Large intestine (tissue), 3 donors: ENCODE results near the gene TBPL1. TPM values are rescaled to one million over a fixed set of nuclear protein-coding genes. Genes with fewer than 3 reads are reported as not detected.
"Not testable (repeated sequence)": the region's sequence is repeated elsewhere in the genome, so short reads cannot be mapped to it uniquely, and the experiment has no call there.

Experiments used
- DNase-seq, 2 donors: peaks; one replicate each; pipeline versions ENCODE4 v3.0.0 to v3.0.0-alpha.2; 2013
- H3K27ac ChIP-seq: one replicate; pipeline ENCODE4 v1.5.1; 2013; ENCODE audit warnings: low read length
- H3K27me3 ChIP-seq: 2 replicates; pipeline ENCODE4 v1.6.1; 2013; ENCODE audit warnings: low read length; ENCODE audit not compliant: control insufficient read depth, insufficient read depth
- H3K36me3 ChIP-seq: 2 replicates; pipeline ENCODE4 v1.6.1; 2013; ENCODE audit warnings: low read length; ENCODE audit not compliant: control insufficient read depth, insufficient read depth
- H3K4me1 ChIP-seq: one replicate; pipeline ENCODE4 v1.6.1; 2013; ENCODE audit warnings: low read length; ENCODE audit not compliant: control insufficient read depth, insufficient read depth
- H3K4me3 ChIP-seq: one replicate; pipeline ENCODE4 v1.5.1; 2013; ENCODE audit warnings: low read length
- H3K9me3 ChIP-seq: one replicate; pipeline ENCODE4 v1.6.1; 2013; ENCODE audit warnings: mild to moderate bottlenecking, low read depth, low read length, moderate library complexity; ENCODE audit not compliant: control insufficient read depth
- WGBS: methylation state at CpG from one replicate; pipeline ENCODE4 v1.1.5; 2013; ENCODE audit warnings: low lambda C conversion rate; ENCODE audit not compliant: insufficient coverage; 5-methylcytosine and 5-hydroxymethylcytosine counted together
- polyA plus RNA-seq: library from polyadenylated mRNA; unstranded; fragments of 120-200 nt; gene quantifications from one replicate; pipeline ENCODE4 v1.2.1, GENCODE V29; 2013

The TBPL1 gene
- polyA plus RNA-seq, 1 donor: 27.4 TPM

DNA sequence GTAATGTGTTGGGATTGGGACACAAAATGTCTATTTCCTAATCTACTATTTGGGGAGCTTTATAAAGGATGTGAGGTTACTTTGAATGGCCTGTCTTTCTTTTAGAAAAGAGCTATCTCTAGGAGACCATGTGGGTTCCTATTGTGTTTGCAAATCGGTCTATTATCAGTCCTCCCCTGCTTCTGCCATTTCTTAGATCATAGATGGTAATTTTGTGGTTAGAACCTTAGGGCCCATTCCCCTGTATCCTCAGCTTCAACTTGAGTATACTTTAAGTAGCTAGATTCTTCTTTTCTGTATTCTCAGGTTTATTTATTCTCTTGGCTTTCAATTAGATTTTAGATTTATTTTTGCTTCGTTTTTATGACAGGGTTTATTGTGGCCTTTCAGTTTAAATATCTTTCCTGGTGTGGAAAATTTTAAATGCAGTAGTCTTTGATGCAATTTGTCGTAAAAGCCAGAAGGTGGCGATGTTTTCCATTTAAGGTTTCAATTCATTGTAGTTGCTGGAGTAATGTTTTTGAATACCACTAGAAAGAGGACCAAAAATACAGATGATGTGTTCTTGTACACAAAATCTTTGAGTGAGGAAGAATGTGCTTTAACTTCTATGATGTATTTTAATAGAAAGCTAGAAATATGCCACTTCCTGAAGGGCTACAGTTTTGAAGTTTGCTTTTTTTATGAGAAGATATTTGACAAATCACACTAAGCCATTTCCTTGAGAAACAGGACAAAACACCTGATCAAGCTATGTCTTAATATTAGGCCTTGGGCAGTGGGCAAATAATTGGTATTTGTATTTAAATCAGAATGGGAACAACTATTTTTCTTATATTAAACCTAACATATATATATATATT lies 20.3 kb downstream of the TBPL1 start:
- Histone ChIP-seq H3K4me3 (no peak overlapping the region), H3K9me3 (no peaks in the 10 kb centered on the region), H3K27ac (no peak overlapping the region), H3K36me3 (no peaks in the 10 kb centered on the region), H3K4me1 (peaks cover 2% of the 10 kb centered on the region), H3K27me3 (no peaks in the 10 kb centered on the region)
- WGBS: 10% methylated on average over 1 of the region's 4 CpGs
- DNase-seq: peak in 1 of 2 donors; percentile 34

- Histone ChIP-seq H3K27me3 (no peaks in the 10 kb centered on the region), H3K9me3 (no peaks in the 10 kb centered on the region), H3K4me1 (peaks cover 8% of the 10 kb centered on the region), H3K27ac (no peak overlapping the region), H3K4me3 (no peak overlapping the region), H3K36me3 (peaks cover 10% of the 10 kb centered on the region)
- DNase-seq: peak; percentile 57 to 77
- 60% methylated on average over 1 of the region's 2 CpGs for WGBS
Measured at GRCh38 chr6:133977983-133978895, 25.2 kb downstream of the TBPL1 start.

DNA sequence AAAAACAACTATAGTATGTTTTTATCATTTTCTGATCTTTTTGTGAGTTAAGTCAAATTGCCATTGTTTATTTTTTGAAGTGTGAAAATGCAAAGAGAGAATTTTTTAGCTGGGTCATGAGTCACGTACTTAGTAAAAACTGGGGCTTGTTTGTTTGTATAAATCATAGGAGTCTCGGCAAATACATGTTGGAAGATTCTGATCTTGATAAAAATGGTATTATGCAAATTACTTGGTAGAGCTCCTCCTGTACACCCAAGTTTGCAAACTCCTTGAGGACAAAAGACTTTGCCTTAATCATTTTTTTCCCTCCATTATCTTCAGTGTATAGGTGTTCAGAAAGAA lies 25.8 kb downstream of the TBPL1 start:
- WGBS: no CpG with 5 or more reads among the region's 2 CpGs
- Histone ChIP-seq H3K27ac (no peak overlapping the region), H3K9me3 (no peaks in the 10 kb centered on the region)

GRCh38 chr6:133979269-133979963 lies 26.4 kb downstream of the TBPL1 start:
- Histone ChIP-seq H3K27ac (peak overlapping the region; percentile 29), H3K36me3 (peaks cover 16% of the 10 kb centered on the region)
- peak; percentile 56 to 85 for DNase-seq
- H3K27me3 ChIP-seq, H3K9me3 ChIP-seq, H3K4me1 ChIP-seq, H3K4me3 ChIP-seq: not testable (repeated sequence)
- WGBS: 33% methylated on average over 2 of the region's 7 CpGs

More for the DNA sequence above, 25.8 kb downstream of the TBPL1 start:
- H3K27me3 ChIP-seq: no peaks in the 10 kb centered on the region
- peaks cover 13% of the 10 kb centered on the region for H3K36me3 ChIP-seq
- peaks cover 8% of the 10 kb centered on the region for H3K4me1 ChIP-seq
- DNase-seq: no peak
- no peak overlapping the region for H3K4me3 ChIP-seq

- H3K9me3 ChIP-seq: no peaks in the 10 kb centered on the region
- WGBS: 86% methylated on average over 2 of the region's 3 CpGs
- H3K4me1 ChIP-seq: peaks cover 8% of the 10 kb centered on the region
- H3K27ac ChIP-seq: no peak overlapping the region
- DNase-seq: no peak
- no peaks in the 10 kb centered on the region for H3K27me3 ChIP-seq
- no peak overlapping the region for H3K4me3 ChIP-seq
- H3K36me3 ChIP-seq: peaks cover 21% of the 10 kb centered on the region
Measured at GRCh38 chr6:133980168-133980567, 27.1 kb downstream of the TBPL1 start.

- H3K4me3 ChIP-seq: no peak overlapping the region
- WGBS: no CpG with 5 or more reads among the region's 9 CpGs
- no peak for DNase-seq
- no peaks in the 10 kb centered on the region for H3K27me3 ChIP-seq
- no peaks in the 10 kb centered on the region for H3K9me3 ChIP-seq
- H3K27ac ChIP-seq: no peak overlapping the region
- peaks cover 25% of the 10 kb centered on the region for H3K36me3 ChIP-seq
- H3K4me1 ChIP-seq: peaks cover 6% of the 10 kb centered on the region
Measured at GRCh38 chr6:133983099-133983939, 30.3 kb downstream of the TBPL1 start.

- WGBS: no CpG with 5 or more reads among the region's 1 CpG
- H3K36me3 ChIP-seq: peaks cover 27% of the 10 kb centered on the region
- no peaks in the 10 kb centered on the region for H3K9me3 ChIP-seq
- H3K4me1 ChIP-seq: no peaks in the 10 kb centered on the region
- H3K27me3 ChIP-seq: no peaks in the 10 kb centered on the region
- no peak overlapping the region for H3K4me3 ChIP-seq
- DNase-seq: no peak
- no peak overlapping the region for H3K27ac ChIP-seq
Measured at GRCh38 chr6:133985970-133986369, 32.9 kb downstream of the TBPL1 start.

DNA sequence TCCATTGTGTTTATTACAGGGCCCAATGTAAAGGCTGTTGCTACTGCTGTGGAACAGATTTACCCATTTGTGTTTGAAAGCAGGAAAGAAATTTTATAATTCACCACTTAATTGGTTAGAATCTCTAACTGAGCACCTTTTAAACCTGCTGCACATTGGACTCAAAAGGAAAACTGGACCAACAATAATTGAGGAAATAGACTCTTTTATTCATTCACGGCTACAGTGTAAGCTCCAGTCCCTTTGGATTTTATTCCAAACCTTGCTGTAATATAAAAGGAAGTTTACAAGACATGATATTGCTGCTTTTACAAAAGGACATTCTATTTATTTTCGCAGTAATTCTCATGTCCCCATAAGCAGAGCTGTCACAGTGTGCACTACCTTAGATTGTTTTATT lies 33.9 kb downstream of the TBPL1 start:
- Histone ChIP-seq H3K27ac (no peak overlapping the region), H3K4me3 (no peak overlapping the region), H3K36me3 (peaks cover 22% of the 10 kb centered on the region), H3K27me3 (no peaks in the 10 kb centered on the region), H3K9me3 (no peaks in the 10 kb centered on the region), H3K4me1 (no peaks in the 10 kb centered on the region)
- WGBS: 80% methylated on average over 1 of the region's 2 CpGs
- no peak for DNase-seq

DNA sequence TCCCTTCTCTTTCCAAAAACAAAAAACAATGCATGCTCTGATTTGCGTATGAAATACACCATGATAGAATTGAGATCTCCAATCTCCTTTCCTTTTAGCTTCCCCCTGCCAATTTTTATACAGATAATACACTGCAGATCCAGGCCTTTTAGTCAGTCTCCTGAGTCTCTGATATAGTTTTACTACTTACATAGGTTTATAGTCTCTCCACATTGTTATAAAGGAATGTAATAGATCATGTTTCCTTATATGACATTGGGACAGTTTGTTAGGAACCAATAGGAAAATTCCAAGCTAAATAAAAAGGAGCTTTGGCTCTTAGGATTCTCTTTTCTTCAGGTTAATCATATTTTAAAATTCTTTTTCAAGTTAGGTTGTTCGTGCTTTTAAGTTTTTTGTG lies 36.5 kb downstream of the TBPL1 start:
- 100% methylated on average over 1 of the region's 2 CpGs for WGBS
- Histone ChIP-seq H3K36me3 (peaks cover 12% of the 10 kb centered on the region), H3K4me3 (no peak overlapping the region), H3K9me3 (no peaks in the 10 kb centered on the region), H3K27ac (no peak overlapping the region), H3K4me1 (no peaks in the 10 kb centered on the region), H3K27me3 (no peaks in the 10 kb centered on the region)
- no peak for DNase-seq
